Colonic mucosa (tissue), 4 donors: ENCODE data around the gene NAA11. TPM values are rescaled to one million over a fixed set of nuclear protein-coding genes. Genes with fewer than 3 reads are reported as not detected.

Experiments used
- DNase-seq: peaks from one replicate; pipeline ENCODE4 v3.0.0-alpha.2; 2020
- H3K27ac ChIP-seq: fragments of 200-600 bp; one replicate; pipeline ENCODE4 v1.8.0; 2021
- H3K27me3 ChIP-seq: fragments of 200-600 bp; one replicate; pipeline ENCODE4 v1.8.0; 2021
- H3K36me3 ChIP-seq: fragments of 200-600 bp; one replicate; pipeline ENCODE4 v1.8.0; 2021
- H3K4me1 ChIP-seq: fragments of 200-600 bp; one replicate; pipeline ENCODE4 v1.8.0; 2021; ENCODE audit warnings: mild to moderate bottlenecking
- H3K4me3 ChIP-seq: fragments of 200-600 bp; one replicate; pipeline ENCODE4 v1.8.0; 2021
- H3K9ac ChIP-seq, 2 donors: one replicate each; pipeline ENCODE4 v1.7.0; 2013; ENCODE audit warnings: control low read depth in 2 of 2, low read depth in 2 of 2, low read length in 2 of 2
- H3K9me3 ChIP-seq: fragments of 200-600 bp; one replicate; pipeline ENCODE4 v1.8.0; 2021
- CTCF ChIP-seq: fragments of 200-600 bp; IDR thresholded peaks from one replicate; pipeline ENCODE4 v1.8.0; 2022; ENCODE audit warnings: antibody characterized with exemption, mild to moderate bottlenecking
- intact Hi-C: fragments of 100-400 bp; cut with DNase I; formaldehyde crosslinking; loops from one replicate; pipeline ENCODE4 v1.14.1; 2022
- total RNA-seq, 2 donors: library from RNA; stranded (reverse); fragmentation: NEBNext Ultra II Directional in 1 of 2; extraction: Animal tissue kit (Norgen Biotek cat#: 25700) in 1 of 2; gene quantifications; one replicate each; pipeline ENCODE4 v1.2.1, GENCODE V29; 2021
- donor health status: healthy.
- donor health status: DM: no; HTN: no; CAD: no.
- donor health status: DM: no; HTN: no; CAD: no.

NAA11 gene
- total RNA-seq, 2 donors from 2014 or later: not detected

GRCh38 chr4:79331126-79331876 lies 5.4 kb upstream of the NAA11 start:
- intact Hi-C loops: no loop called here
- no peaks in the 10 kb centered on the region for H3K4me1 ChIP-seq
- peak; percentile 20 for DNase-seq
- H3K9me3 ChIP-seq: no peaks in the 10 kb centered on the region
- no peak overlapping the region for H3K4me3 ChIP-seq
- H3K27me3 ChIP-seq: no peaks in the 10 kb centered on the region
- H3K27ac ChIP-seq: no peak overlapping the region
- no peaks in the 10 kb centered on the region for H3K36me3 ChIP-seq
- TF ChIP-seq CTCF: no peak
- no peak overlapping the region for H3K9ac ChIP-seq

GRCh38 chr4:79330720-79331119 lies 4.9 kb upstream of the NAA11 start:
- Histone ChIP-seq H3K9ac (no peak overlapping the region), H3K36me3 (no peaks in the 10 kb centered on the region), H3K4me1 (no peaks in the 10 kb centered on the region), H3K9me3 (no peaks in the 10 kb centered on the region), H3K4me3 (no peak overlapping the region), H3K27me3 (no peaks in the 10 kb centered on the region), H3K27ac (no peak overlapping the region)
- intact Hi-C loops: no loop called here
- TF ChIP-seq CTCF: no peak
- DNase-seq: no peak

- Histone ChIP-seq H3K27ac (no peak overlapping the region), H3K9me3 (no peaks in the 10 kb centered on the region), H3K4me1 (no peaks in the 10 kb centered on the region), H3K4me3 (no peak overlapping the region), H3K9ac (no peak overlapping the region), H3K36me3 (no peaks in the 10 kb centered on the region), H3K27me3 (no peaks in the 10 kb centered on the region)
- DNase-seq: no peak
- TF ChIP-seq CTCF: no peak
- intact Hi-C loops: no loop called here
Measured at GRCh38 chr4:79325436-79325835, 425 bp downstream of the NAA11 start.

GRCh38 chr4:79319975-79320374 lies 5.9 kb downstream of the NAA11 start:
- TF ChIP-seq CTCF: no peak
- intact Hi-C loops: no loop called here

GRCh38 chr4:79317711-79318110 lies 8.2 kb downstream of the NAA11 start:
- no peak overlapping the region for H3K9ac ChIP-seq
- intact Hi-C loops: no loop called here
- H3K36me3 ChIP-seq: no peaks in the 10 kb centered on the region
- no peak for DNase-seq
- H3K4me1 ChIP-seq: no peaks in the 10 kb centered on the region
- no peaks in the 10 kb centered on the region for H3K9me3 ChIP-seq
- no peak overlapping the region for H3K4me3 ChIP-seq
- no peak overlapping the region for H3K27ac ChIP-seq
- no peaks in the 10 kb centered on the region for H3K27me3 ChIP-seq
- no peak for TF ChIP-seq CTCF

More at GRCh38 chr4:79319975-79320374, 5.9 kb downstream of the NAA11 start:
- Histone ChIP-seq H3K4me3 (no peak overlapping the region), H3K27me3 (no peaks in the 10 kb centered on the region), H3K9ac (no peak overlapping the region), H3K36me3 (no peaks in the 10 kb centered on the region), H3K4me1 (no peaks in the 10 kb centered on the region), H3K9me3 (no peaks in the 10 kb centered on the region), H3K27ac (no peak overlapping the region)
- DNase-seq: no peak
